HG02798 (cell line): ENCODE data around the gene C1orf56.

Experiments used
- ATAC-seq: cut with Tn5 transposase; IDR thresholded peaks from one replicate; pipeline ENCODE4 v1.9.1; 2021; ENCODE audit warnings: mild to moderate bottlenecking; ENCODE audit not compliant: unreplicated experiment, poor library complexity

The C1orf56 gene

GRCh38 chr1:151013518-151013917 lies 34.0 kb upstream of the C1orf56 start:
- ATAC-seq: no peak

- ATAC-seq: peak; percentile 57
These were observed 22.9 kb upstream of the C1orf56 start for GRCh38 chr1:151024540-151025146.

DNA sequence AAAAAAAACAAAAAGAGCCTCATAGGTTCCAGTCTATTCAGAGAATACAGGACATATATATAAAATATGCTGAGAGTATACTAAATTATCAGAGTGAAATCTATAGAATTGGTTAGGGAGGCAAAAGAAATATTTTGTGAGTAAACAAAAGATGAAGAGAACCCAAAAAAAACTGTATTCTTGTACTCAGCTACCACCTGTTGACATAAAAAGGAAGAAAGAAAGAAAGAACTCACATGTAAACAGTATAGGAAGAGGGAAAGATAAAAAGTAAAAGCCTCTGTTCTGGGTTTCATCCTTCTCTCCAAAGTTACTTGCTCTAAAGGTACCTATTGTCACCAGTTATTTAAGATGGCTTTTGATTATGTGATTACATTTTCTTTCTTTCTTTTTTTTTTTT lies 21.1 kb upstream of the C1orf56 start:
- no peak for ATAC-seq

- ATAC-seq: no peak
These were observed 15.4 kb upstream of the C1orf56 start for GRCh38 chr1:151032164-151032563.

- ATAC-seq: no peak
These were observed 12.4 kb upstream of the C1orf56 start for GRCh38 chr1:151035167-151035566.

DNA sequence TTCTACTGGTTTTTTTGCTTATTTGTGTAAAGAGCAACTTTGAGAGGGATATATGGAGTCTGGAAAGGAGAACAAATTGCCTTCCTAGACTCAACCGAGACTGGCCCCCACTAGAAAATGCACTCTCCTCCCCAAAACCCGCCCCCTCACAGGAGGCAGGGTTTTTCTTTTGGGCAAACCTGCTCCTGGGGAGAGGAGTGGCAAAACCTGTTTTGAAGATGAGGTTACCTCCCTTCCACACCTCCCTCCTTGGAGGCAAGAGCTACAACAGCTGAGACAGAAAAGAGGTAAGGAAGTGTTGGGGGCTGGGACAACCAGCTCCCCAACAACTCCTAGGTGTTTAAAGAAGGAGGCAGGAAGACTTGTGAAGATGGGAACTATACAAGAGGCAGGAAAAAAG lies 11.2 kb upstream of the C1orf56 start, which contains the start of gene BNIPL:
TSS of gene BNIPL (plus strand) at position 231 of the 400 bp plus-strand sequence. CDS start at position 371, 140 bp downstream.
- ATAC-seq: no peak

DNA sequence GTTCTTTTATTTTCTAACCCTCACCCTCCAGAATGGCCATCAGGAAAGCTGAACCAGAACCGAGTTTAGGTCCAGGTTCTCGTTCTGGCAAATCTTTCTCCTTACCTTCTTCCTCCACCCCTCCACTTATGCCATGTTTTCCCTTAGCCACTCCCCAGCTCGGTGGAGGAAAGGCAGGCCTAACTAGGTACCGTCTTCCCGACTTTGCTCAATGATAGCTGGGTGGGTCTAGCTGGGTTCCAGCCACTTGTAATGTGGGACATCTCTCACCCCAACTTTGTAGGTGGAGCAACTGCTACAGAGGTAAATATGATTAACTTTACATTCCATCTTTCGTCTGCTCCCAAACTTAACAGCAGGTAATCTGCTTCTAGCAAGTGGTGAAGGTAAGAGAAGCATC lies 10.5 kb upstream of the C1orf56 start:
- no peak for ATAC-seq

DNA sequence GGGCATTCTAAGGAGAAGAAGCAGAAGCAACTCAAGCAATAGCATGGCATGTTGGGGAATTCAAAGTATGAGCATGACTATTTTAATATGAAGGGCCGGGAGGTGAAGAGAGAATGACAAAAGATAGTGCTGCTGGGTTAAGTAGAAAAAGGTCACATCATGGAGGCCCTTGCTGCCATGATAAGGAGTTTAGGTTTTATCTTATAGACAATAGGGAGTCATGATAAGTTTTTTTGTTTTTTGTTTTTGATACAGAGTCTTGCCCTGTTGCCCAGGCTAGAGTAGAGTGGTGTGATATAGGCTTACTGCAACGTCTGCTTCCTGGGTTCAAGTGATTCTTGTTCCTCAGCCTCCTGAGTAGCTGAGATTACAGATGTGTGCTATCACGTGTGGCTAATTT lies 8.0 kb upstream of the C1orf56 start:
- no peak for ATAC-seq

- no peak for ATAC-seq
These were observed 4.4 kb upstream of the C1orf56 start for GRCh38 chr1:151043163-151043562.

GRCh38 chr1:151047925-151048644 lies 534 bp downstream of the C1orf56 start:
- peak; percentile 54 for ATAC-seq

- ATAC-seq: no peak
These were observed 1.1 kb downstream of the C1orf56 start for GRCh38 chr1:151048645-151049032.

GRCh38 chr1:151049458-151049857 lies 1.9 kb downstream of the C1orf56 start:
- no peak for ATAC-seq

GRCh38 chr1:151050051-151050688 lies 2.6 kb downstream of the C1orf56 start:
- ATAC-seq: no peak

GRCh38 chr1:151051356-151052009 lies 3.9 kb downstream of the C1orf56 start:
- no peak for ATAC-seq

DNA sequence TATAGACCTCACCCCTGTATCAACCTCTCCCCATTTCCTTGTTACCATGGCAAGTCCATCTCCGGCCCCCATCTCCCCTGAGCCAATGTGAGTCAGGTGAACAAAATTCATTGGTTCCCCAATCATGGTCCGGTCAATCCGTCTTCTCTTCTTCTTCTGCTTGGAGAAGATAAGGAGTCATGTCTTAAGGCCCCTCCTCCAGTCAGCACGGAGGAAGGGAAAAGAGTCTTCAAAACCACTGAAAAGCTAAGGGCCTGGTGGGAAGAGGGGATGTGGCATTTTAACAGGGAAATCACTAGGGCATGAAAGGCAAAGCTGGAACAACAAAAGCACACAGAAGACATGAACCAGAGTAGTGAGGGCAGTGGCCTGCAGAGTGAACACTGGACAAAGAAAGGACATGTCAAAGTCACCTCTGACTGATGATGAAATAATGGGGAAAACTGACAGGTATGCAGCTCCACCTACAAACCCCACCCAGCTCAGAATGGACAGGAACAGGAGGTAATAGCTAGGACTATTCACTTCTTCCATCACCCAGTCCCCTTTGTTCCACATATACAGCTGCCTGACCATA lies 7.5 kb downstream of the C1orf56 start:
- ATAC-seq: no peak

GRCh38 chr1:151055581-151055980 lies 8.0 kb downstream of the C1orf56 start:
- no peak for ATAC-seq

DNA sequence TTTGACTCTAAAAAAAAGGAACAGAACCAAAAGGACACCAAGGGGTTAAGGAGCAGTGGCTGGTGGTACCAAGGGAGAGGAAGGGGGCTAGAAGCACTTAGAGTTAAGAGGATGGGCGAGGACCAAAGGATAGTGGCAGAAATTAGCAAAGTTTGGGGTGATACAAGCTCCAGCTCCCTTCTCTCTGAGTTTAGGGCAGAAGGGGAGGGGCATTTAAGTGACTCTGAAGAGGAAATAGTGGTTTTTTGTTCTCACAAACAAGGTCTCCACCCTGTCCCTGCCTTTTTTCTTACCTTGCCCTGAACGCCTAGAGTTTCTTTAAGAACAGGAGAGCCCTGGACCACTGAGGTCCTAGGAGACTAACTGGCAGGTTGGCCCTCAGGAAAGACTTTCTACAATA lies 8.6 kb downstream of the C1orf56 start:
- ATAC-seq: no peak

GRCh38 chr1:151058692-151059091 lies 11.1 kb downstream of the C1orf56 start:
- no peak for ATAC-seq

DNA sequence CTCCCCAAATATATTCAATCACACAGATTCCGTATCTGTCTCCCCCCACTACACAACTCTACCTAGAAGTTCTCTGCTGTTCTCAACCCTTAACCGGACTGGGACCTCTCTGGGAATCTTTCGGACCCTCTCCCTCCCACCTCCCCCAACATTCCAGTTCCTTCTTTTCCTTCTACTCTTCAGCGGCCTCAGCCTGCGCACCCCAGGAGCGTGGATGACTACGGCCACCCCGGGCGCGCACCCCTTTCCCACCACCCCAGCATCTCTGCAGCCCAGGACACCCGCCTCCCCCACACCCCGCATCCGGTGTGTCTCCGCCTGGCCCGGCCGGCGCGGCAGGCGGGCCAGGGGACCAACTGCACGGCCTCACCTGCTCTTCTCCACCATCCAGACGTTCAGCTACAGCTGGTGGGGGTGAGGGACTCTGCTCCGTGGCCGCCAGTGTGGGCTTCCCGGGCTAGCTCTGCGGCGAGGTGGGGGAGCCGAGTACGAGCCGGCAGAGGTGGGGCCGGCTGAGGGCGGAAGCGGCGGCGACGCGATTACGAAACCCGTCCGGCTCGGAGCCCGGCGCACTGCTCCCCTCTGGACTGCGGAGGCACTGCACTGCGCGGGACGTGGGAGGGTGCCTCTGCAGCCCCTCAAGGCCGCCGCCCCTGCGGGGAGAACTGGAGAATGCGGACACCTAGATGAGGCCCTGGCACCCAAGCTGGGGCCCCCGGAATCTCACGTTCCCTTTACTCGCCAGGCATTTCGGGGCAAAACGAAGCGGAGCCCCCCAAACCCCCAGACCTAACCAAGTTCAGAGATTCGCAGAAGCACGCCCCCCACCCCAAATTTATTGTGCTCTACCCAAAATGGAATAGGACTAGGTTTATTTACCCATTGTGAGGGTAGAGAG lies 11.8 kb downstream of the C1orf56 start, which contains the start of gene CDC42SE1:
TSS of gene CDC42SE1 (minus strand) at position 514 of the 898 bp plus-strand sequence. CDS start 3,892 bp downstream, outside the sequence.
- peak; percentile 82 for ATAC-seq
